GM08714 (cell line): Measurements from ENCODE around the gene CSNK1D.
"Not testable (repeated sequence)": the region's sequence is repeated elsewhere in the genome, so short reads cannot be mapped to it uniquely, and the experiment has no call there.

Source experiments
- H3K4me3 ChIP-seq: fragments of 200-500 bp; sonication (Bioruptor generic); 2 replicates; pipeline ENCODE4 v1.5.1; 2014; ENCODE audit warnings: mild to moderate bottlenecking, low read length, inconsistent platforms
- ZNF274 ChIP-seq: IDR thresholded peaks from 2 replicates; pipeline ENCODE4 v1.6.1; 2012; ENCODE audit warnings: mild to moderate bottlenecking, low read depth, low read length

CSNK1D gene

DNA sequence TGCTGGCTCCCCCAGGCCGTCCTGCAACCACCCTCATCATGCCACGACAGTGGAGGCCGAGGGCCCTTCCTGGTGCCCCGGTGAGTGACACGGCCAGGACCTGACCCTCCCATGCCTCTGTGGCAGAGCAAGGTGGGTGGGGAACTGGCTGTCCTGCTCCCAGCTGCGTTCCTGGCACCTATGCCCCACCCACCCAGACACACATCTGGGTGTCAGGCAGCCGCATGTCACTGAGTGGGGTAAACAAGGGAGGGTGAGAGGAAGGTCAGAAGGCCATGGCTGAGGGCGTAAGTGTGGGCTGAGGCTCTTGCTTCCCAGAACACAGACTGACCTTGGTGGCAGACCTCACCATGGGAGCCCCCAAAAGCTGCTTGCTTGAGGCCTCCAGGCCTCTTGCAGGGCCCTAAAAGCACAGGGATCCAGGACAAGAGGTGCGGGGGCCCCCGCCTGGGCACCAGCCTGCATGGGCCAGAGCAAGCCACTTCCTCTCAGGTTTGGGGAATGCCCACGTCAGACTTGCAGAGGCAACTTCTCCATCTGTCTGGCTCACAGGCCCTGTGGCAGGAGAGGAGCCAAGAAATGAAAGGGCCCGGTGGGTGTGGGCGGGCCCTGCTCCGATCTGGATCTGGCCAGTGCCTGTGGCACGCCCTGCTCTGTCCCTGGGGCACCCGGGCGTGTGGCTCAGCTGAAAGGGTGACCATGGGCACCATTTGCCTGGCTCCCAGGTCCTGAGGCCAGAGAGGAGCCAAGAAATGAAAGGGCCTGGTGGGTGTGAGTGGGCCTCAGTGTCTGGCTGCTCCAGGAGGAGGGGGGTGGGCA lies 57.0 kb downstream of the CSNK1D start:
- TF ChIP-seq ZNF274, result no peak
- H3K4me3 ChIP-seq, result no peak overlapping the region

DNA sequence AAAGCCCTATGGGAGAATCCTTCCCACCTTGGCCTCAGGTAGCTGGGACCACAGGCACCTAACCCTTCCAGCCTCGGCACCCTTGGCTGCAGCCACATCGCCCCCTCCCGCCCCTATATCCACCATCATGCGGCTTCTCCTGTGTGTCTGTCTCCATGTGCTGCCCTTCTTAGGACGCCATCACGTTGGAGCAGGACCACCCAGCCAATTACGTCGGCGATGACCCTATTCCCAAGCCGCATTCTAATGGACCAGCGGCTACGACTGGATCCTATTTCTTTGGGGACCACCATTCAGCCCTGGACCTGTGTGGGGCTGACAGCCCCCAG lies 57.6 kb downstream of the CSNK1D start:
- TF ChIP-seq ZNF274, result no peak
- no peak overlapping the region for H3K4me3 ChIP-seq

DNA sequence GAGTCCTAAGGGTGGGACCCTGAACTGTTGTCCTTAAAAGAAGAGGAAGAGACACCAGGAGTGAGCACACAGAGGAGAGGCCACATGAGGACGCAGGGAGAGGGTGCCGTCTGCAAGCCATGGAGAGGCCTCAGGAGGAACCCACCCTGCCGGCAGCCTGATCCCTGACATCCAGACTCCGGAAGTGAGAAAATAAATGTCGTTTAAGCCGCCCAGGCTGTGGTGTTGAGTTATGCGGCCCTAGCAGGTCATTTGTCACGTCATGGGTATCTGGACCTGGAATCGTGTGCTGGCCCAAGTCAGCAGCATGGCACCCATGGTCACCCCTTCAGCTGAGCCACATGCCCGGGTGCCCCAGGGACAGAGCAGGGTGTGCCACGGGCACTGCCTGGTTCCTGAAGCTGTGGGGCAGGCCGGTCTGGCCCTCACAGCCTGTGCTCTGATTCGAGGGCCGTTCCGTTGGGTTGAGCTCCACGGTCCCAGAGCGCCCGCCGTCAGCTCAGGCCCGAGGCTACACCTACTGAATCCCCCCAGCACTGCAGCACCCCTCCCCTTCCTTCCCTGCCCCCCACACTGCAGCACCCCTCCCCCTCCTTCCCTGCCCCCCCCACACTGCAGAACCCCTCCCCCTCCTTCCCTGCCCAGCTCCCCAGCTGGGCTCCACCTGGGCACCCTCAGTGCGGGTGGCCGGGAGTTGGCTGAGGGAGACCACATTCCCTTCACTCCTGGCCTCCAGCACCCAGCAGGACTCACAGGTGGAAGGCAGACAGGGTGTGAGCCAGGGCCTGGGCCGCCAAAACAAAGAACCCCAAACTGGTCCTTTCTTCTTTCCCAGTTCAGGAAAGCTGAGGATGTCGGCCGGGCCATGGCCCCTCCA lies 58.2 kb downstream of the CSNK1D start:
- no peak for TF ChIP-seq ZNF274
- no peak overlapping the region for H3K4me3 ChIP-seq

DNA sequence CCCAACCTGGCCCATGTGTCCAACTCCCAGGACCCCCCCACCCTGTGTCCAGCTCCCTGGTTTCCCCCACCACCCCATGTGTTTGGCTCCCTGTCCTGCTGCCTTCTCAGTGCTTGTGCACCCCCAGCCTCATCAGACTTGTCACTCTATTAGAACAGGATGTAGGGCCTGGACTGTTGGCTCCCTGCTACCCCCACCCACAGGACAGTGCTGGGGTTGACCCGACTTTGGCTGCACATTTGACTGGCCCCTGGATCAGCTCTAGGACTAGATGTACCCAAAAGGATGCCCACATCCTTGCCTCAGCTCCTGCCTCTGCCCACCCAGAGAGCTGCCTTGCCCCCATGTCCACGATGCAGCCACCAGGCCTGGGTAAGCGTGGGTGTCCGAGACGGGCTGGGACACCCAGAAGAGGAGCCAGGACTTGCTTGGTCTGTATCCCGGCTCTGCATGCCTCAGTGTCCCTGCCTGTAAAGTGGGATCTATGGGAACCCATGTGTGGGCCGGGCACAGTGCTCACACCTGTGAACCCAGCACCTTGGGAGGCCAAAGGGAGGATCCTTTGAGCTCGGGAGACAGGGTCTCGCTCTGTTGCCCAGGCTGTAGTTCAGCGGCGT lies 59.4 kb downstream of the CSNK1D start:
- no peak overlapping the region for H3K4me3 ChIP-seq

DNA sequence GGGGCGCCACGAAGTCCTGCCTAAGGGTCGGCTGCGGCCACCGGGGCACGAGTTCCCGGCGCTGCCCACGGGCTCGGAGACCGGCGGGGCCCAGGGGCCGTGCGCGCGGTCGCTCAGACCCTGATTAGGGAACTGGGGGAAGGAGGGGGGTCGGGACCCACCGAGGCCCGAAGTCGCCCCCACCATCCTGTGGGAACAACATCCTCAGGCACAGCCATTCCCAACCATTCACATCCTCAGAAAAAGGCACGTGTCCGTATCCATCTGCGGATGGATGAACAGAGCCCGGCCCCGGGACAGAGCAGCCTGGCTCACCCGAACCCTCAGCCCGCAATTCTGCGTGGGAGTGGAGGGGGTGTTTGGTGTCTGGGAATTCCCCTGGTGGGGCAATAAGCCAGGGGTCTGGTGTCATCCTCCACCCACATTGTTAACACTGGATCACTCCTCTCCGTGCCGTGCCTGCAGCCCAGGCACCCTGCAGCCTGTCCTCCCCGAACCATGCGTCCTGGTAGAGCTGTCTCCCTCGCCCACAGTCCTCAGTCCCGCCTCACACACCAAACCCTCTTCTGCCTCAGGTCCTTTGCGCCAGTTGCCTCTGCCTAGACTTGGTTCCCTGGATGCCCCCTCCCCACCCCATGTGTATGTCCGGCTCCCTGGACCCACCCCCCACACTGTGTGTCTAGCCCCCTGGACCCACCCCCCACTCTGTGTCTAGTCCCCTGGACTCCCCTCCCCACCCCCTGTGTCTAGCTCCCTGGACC lies 60.1 kb downstream of the CSNK1D start:
- peak overlapping the region; percentile 73 for H3K4me3 ChIP-seq
- no peak for TF ChIP-seq ZNF274

More for the DNA sequence above, 59.4 kb downstream of the CSNK1D start:
- no peak for TF ChIP-seq ZNF274

DNA sequence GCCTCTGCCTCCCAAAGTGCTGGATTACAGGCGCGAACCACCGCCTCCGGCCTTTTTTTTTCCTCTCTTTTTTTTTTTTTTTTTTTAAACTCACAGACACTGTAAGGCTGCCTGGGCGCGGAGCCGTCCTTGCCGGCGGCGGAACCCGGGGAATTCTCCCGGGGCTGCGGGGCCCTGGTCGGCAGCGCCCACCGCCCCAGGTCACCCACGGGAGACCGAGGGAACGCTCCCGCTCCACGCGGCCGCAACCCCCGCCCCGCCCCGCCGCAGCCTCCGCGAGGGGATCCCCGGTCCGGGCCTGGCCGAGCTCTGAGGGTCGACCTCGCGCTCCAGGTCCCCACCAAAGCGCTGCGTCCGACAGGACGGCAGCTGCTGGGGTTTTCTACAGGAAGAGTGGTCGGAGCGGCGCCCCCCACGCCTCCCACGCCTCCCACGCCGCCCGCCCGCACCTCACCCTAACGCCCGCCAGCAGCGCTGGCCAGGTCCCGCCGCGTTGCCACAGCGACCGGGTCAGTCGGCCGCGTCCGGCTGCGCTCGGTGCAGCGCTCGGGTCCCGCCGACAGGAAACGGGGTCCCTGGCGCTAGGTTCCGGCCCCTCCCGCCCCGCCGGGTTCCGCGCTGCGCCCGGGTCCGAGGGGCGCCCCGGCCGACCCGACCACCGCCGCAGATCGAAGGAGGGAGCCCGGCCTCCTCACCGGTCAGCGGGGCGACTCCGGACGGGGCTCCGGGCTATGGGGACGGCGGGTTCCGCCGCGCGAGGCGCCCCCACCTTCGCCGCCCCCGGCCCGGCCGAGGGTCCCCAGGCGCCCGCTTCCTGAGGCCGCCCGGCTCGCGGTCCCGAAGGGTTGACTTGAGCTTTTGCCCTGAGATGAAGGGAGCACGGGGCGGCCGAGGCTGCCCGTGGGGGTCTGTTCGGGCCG lies 60.9 kb downstream of the CSNK1D start, which contains the start of gene CCDC57:
CCDC57 (minus strand) TSS at position 512 of the 920 bp plus-strand sequence. CDS start 10,898 bp downstream, outside the sequence.
- H3K4me3 ChIP-seq, result peak within 1 kb of the TSS; percentile 73
- no peak for TF ChIP-seq ZNF274

DNA sequence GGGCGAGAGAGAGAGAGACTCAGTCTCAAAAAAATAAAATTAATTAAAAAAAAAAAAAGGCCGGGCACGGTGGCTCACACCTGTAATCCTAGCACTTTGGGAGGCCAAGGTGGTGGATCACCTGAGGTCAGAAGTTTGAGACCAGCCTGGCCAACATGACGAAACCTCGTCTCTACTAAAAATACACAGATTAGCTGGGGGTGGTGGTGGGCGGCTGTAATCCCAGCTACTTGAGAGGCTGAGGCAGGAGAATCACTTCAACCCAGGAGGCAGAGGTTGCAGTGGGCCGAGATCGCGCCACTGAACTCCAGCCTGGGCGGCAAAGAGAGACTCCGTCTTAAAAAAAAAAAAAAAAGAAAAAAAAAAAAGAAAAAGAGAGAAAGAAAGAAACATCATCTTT lies 62.8 kb downstream of the CSNK1D start:
- H3K4me3 ChIP-seq, result not testable (repeated sequence)

DNA sequence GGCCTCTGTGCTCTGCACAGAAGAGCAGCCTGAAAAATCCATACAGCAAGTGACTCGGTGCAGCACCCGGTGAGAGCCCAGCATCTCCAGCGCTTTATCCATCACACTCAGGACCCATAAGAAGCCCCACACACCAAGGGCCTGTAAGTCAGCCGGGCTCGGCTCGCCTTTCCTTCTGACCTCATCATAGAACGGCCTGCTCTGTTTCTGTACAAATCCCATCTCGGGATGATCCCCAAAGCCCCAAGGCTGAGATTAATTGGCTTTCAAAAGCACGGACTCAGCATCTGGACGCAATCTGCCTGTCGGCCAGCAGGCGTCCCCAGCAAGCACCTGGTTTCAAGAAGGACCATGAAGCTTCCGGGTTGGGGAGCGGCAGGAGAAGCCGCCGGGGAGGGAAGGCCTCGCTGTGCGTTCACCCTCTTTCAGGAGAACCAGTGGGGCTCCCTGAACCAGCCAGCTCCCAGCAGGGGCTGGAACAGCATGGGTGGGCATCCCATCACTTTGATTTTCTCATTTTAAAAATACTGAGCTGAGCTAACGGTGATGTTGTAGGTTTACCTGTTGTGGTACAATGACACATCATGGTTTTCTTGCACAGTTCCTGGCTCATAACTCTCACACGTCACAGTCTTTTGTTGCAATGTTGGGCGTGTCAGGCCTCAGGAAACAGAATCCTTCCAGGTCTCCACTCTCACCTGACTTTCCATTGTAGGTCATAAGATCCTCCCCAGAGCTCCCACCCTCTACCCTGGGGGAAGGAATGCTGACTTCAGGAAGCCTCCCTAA lies 67.6 kb downstream of the CSNK1D start:
- H3K4me3 ChIP-seq, result no peak overlapping the region
- TF ChIP-seq ZNF274, result no peak

DNA sequence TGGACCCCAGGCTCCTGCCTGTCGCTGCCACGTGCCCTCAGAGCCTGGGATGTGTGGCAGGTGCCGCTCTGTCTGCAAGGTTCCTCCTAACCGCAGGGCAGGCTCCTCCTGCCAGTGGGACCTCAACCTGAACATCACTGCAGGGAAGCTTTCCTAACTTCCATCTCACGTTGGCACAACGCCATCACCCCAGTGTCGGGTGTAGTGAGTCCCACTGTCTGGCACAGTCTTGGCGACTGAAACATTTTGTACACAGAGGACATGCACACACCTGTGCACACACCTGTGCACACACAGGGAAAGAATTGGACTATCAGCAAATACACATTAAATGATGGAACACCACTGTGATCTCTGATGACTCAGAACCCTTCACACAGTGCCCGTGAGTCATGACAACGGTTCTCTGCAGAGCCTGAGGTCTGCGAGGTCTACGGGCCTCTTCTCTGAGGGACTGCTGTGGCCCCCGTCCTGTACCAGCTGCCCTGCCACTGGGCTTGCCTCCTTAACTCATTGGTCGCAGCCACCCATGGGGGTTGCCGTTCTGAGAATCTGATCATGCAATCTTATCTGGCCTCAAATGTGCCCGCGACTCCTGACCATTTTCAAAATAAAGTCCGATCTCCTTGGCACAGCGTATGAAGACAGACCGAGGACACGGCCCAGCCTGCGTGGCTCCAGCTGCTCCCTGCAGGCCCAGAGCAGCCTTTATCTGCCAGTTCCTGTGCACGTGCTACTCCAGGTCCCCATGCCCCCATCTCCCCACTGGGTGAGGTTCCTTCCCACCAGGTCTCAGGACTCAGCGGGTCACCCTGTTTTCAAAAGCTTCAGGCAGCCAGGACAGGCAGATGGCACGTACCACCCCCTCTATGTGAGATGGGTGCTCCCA lies 68.4 kb downstream of the CSNK1D start:
- no peak for TF ChIP-seq ZNF274

DNA sequence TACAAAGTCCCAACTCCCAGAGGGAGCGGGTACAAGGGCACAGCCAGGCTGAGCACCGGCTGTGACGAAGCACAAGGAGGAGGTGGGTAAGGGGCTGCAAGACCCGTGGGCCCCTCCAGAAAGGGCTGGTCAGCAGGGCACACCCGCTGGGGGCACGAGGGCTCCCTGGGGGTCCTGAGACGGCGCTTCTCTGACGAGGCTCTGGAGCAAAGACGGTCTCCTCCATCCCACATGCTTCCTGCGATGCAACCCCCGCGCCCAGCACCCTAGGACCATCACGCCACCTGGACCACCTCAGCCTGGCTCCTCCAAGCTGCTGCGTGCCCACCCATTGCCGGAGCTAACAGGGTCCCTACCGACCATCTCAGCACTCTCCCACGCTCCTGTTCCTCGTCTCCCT lies 69.6 kb downstream of the CSNK1D start:
- H3K4me3 ChIP-seq, result no peak overlapping the region
- TF ChIP-seq ZNF274, result no peak

More for the DNA sequence above, 68.4 kb downstream of the CSNK1D start:
- no peak overlapping the region for H3K4me3 ChIP-seq

DNA sequence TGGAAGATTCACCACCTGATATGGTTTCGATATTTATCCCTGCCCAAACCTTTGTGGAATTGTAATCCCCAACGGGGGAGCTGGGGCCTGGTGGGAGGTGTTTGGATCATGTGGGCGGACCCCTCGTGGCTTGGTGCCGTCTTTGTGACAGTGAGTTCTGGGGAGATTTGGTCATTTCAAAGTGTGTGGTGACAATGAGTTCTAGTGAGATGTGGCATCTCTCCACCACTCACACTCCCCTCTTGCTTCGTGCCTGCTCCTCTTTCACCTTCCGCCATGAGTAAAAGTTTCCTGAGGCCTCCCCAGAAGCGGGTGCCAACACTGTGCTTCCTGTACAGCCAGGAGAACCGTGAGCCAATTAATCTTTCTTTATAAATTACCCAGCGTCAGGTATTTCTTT lies 70.5 kb downstream of the CSNK1D start:
- no peak overlapping the region for H3K4me3 ChIP-seq
- TF ChIP-seq ZNF274, result no peak
